H9 (cell line): ENCODE data around the gene OXLD1. TPM values are rescaled to one million over a fixed set of nuclear protein-coding genes. Genes with fewer than 3 reads are reported as not detected.

Experiments
- DNase-seq: peaks from one replicate; pipeline ENCODE4 v3.0.0-alpha.2; 2017
- H2AFZ ChIP-seq: one replicate; pipeline ENCODE4 v1.6.1; 2013; ENCODE audit warnings: mild to moderate bottlenecking, low read length, control low read depth, moderate library complexity
- H2AK5ac ChIP-seq: 2 replicates; pipeline ENCODE4 v1.6.1; 2013; ENCODE audit warnings: low read length, control low read depth, mixed read lengths; ENCODE audit not compliant: insufficient read length
- H2BK120ac ChIP-seq: one replicate; pipeline ENCODE4 v1.6.1; 2013; ENCODE audit warnings: low read depth, mild to moderate bottlenecking, low read length, control low read depth, inconsistent platforms; ENCODE audit not compliant: poor library complexity, severe bottlenecking
- H2BK12ac ChIP-seq: 2 replicates; pipeline ENCODE4 v1.6.1; 2013; ENCODE audit warnings: low read length, control low read depth, mixed read lengths, low read depth; ENCODE audit not compliant: insufficient read length
- H2BK15ac ChIP-seq: 2 replicates; pipeline ENCODE4 v1.6.1; 2013; ENCODE audit warnings: low read depth, low read length, control low read depth
- H2BK20ac ChIP-seq: one replicate; pipeline ENCODE4 v1.6.1; 2013; ENCODE audit warnings: low read depth, mild to moderate bottlenecking, low read length, control low read depth, inconsistent platforms; ENCODE audit not compliant: poor library complexity, severe bottlenecking
- H2BK5ac ChIP-seq: 2 replicates; pipeline ENCODE4 v1.6.1; 2013; ENCODE audit warnings: low read length, control low read depth, mixed read lengths; ENCODE audit not compliant: insufficient read length
- H3K14ac ChIP-seq: 2 replicates; pipeline ENCODE4 v1.6.1; 2013; ENCODE audit warnings: low read length, control low read depth; ENCODE audit not compliant: insufficient read depth
- H3K18ac ChIP-seq: 2 replicates; pipeline ENCODE4 v1.6.1; 2013; ENCODE audit warnings: low read depth, mild to moderate bottlenecking, mixed read lengths, low read length, control low read depth; ENCODE audit not compliant: insufficient read length
- H3K23ac ChIP-seq: 2 replicates; pipeline ENCODE4 v1.6.1; 2013; ENCODE audit warnings: low read length, control low read depth, mixed read lengths, low read depth; ENCODE audit not compliant: insufficient read length
- H3K23me2 ChIP-seq: 2 replicates; pipeline ENCODE4 v1.6.1; 2013; ENCODE audit warnings: low read depth, mild to moderate bottlenecking, mixed read lengths, low read length, control low read depth; ENCODE audit not compliant: insufficient read length, poor library complexity, severe bottlenecking
- H3K27ac ChIP-seq: 2 replicates; pipeline ENCODE4 v1.5.1; 2013; ENCODE audit warnings: low read length, control low read depth, mixed read lengths, low read depth; ENCODE audit not compliant: insufficient read length
- H3K27me3 ChIP-seq: 2 replicates; pipeline ENCODE4 v1.6.1; 2013; ENCODE audit warnings: low read length, control low read depth, inconsistent platforms; ENCODE audit not compliant: insufficient read depth
- H3K4ac ChIP-seq: 2 replicates; pipeline ENCODE4 v1.6.1; 2013; ENCODE audit warnings: low read depth, mild to moderate bottlenecking, control low read depth, inconsistent platforms, low read length, moderate library complexity
- H3K4me1 ChIP-seq: 2 replicates; pipeline ENCODE4 v1.6.1; 2013; ENCODE audit warnings: low read length, control low read depth, inconsistent platforms; ENCODE audit not compliant: insufficient read depth
- H3K4me2 ChIP-seq: 2 replicates; pipeline ENCODE4 v1.6.1; 2013; ENCODE audit warnings: low read length, control low read depth, mixed read lengths; ENCODE audit not compliant: insufficient read length, insufficient read depth
- H3K56ac ChIP-seq: 2 replicates; pipeline ENCODE4 v1.6.1; 2013; ENCODE audit warnings: low read depth, mild to moderate bottlenecking, mixed read lengths, low read length, control low read depth; ENCODE audit not compliant: insufficient read length
- H3K79me1 ChIP-seq: 2 replicates; pipeline ENCODE4 v1.6.1; 2013; ENCODE audit warnings: low read depth, mild to moderate bottlenecking, moderate library complexity, low read length, control low read depth, inconsistent platforms; ENCODE audit not compliant: insufficient read depth, poor library complexity, severe bottlenecking
- H3K79me2 ChIP-seq: 2 replicates; pipeline ENCODE4 v1.6.1; 2013; ENCODE audit warnings: low read length, control low read depth, inconsistent platforms; ENCODE audit not compliant: insufficient read depth
- H3K9ac ChIP-seq: 2 replicates; pipeline ENCODE4 v1.6.1; 2013; ENCODE audit warnings: low read length, control low read depth, mixed read lengths; ENCODE audit not compliant: insufficient read length; ENCODE audit errors: extremely low read depth
- H3K9me3 ChIP-seq: one replicate; pipeline ENCODE4 v1.6.1; 2013; ENCODE audit warnings: low read depth, low read length, inconsistent platforms; ENCODE audit not compliant: control insufficient read depth
- H3T11ph ChIP-seq: one replicate; pipeline ENCODE4 v1.6.1; 2013; ENCODE audit warnings: mild to moderate bottlenecking, low read length, control low read depth, inconsistent platforms
- H4K20me1 ChIP-seq: one replicate; pipeline ENCODE4 v1.6.1; 2013; ENCODE audit not compliant: control insufficient read depth, insufficient read length, insufficient read depth
- H4K5ac ChIP-seq: 2 replicates; pipeline ENCODE4 v1.6.1; 2013; ENCODE audit warnings: low read depth, mild to moderate bottlenecking, mixed read lengths, low read length, control low read depth; ENCODE audit not compliant: insufficient read length
- H4K8ac ChIP-seq: replicated peaks from 2 replicates; pipeline ENCODE4 v1.6.1; 2013; ENCODE audit warnings: low read length, control low read depth, mixed read lengths, low read depth; ENCODE audit not compliant: insufficient read length
- H4K91ac ChIP-seq: 2 replicates; pipeline ENCODE4 v1.6.1; 2013; ENCODE audit warnings: low read depth, mild to moderate bottlenecking, moderate library complexity, mixed read lengths, low read length, control low read depth; ENCODE audit not compliant: insufficient read length
- H3K27ac Mint-ChIP-seq, 3 experiments: 2 replicates in 2 of 3; 3 replicates in 1 of 3; pipeline ENCODE4 v1.8.0; 2020 to 2021; ENCODE audit warnings: mixed read lengths in 3 of 3, mild to moderate bottlenecking in 1 of 3, moderate library complexity in 1 of 3
- H3K27me3 Mint-ChIP-seq: 2 replicates; pipeline ENCODE4 v1.8.0; 2021; ENCODE audit warnings: low read depth, mild to moderate bottlenecking, moderate library complexity, mixed read lengths
- H3K36me3 Mint-ChIP-seq, 3 experiments: 2 replicates in 2 of 3; 3 replicates in 1 of 3; pipeline ENCODE4 v1.8.0; 2020 to 2021; ENCODE audit warnings: low read depth in 3 of 3, mixed read lengths in 3 of 3; ENCODE audit not compliant: insufficient read depth in 1 of 3
- H3K4me1 Mint-ChIP-seq, 2 experiments: 2 replicates each; pipeline ENCODE4 v1.8.0; 2020; ENCODE audit warnings: mixed read lengths in 2 of 2
- H3K4me3 Mint-ChIP-seq, 2 experiments: 2 replicates in 1 of 2; 3 replicates in 1 of 2; pipeline ENCODE4 v1.8.0; 2020 to 2021; ENCODE audit warnings: mild to moderate bottlenecking in 2 of 2, mixed read lengths in 2 of 2, moderate library complexity in 1 of 2
- H3K9me3 Mint-ChIP-seq, 2 experiments: 2 replicates in 1 of 2; 3 replicates in 1 of 2; pipeline ENCODE4 v1.8.0; 2020; ENCODE audit warnings: mild to moderate bottlenecking in 2 of 2, mixed read lengths in 2 of 2, moderate library complexity in 1 of 2
- CTCF ChIP-seq: fragments of 200-600 bp; sonication (generic); conservative IDR thresholded peaks from 3 replicates; pipeline ENCODE4 v1.8.0; 2021; ENCODE audit warnings: antibody characterized with exemption, mild to moderate bottlenecking
- WGBS: extraction: QIAGEN DNeasy Blood & Tissue Kit; methylation state at CpG from one replicate; pipeline ENCODE4 v1.1.7; 2013; ENCODE audit warnings: missing lambda C conversion rate, low lambda C conversion rate, mixed read lengths; ENCODE audit not compliant: insufficient read length; ENCODE audit errors: extremely low coverage; 5-methylcytosine and 5-hydroxymethylcytosine counted together
- total RNA-seq: library from RNA; stranded (reverse); gene quantifications from 2 replicates; pipeline ENCODE4 v1.2.1, GENCODE V29; 2021

OXLD1 gene
- total RNA-seq, 1 experiment from 2014 or later: 25.0 TPM

GRCh38 chr17:81652906-81653771 is 13.3 kb downstream of the OXLD1 start:
- no peak overlapping the region for H3K4ac ChIP-seq
- no peak overlapping the region for H3K23ac ChIP-seq
- Mint-ChIP-seq H3K4me3 (peak overlapping the region; percentile 44 to 68; a peak in 4 of 5 replicates), H3K36me3 (no peaks in the 10 kb centered on the region), H3K27me3 (peaks cover 2% of the 10 kb centered on the region), H3K27ac (no peak overlapping the region), H3K4me1 (peaks cover 10 to 17% of the 10 kb centered on the region in 2 experiments), H3K9me3 (no peaks in the 10 kb centered on the region; a peak in 2 of 5 replicates)
- peak overlapping the region; percentile 67 for H3K14ac ChIP-seq
- no peaks in the 10 kb centered on the region for H3K79me1 ChIP-seq
- no peak overlapping the region for H3T11ph ChIP-seq
- H3K4me2 ChIP-seq: peak overlapping the region; percentile 28
- H2BK120ac ChIP-seq: no peak overlapping the region
- peak overlapping the region; percentile 25 for H3K18ac ChIP-seq
- H3K9ac ChIP-seq: no peak overlapping the region
- H2BK15ac ChIP-seq: no peak overlapping the region
- no peak overlapping the region for H4K5ac ChIP-seq
- H4K8ac ChIP-seq: no peak overlapping the region
- no peak overlapping the region for H3K56ac ChIP-seq
- peak; percentile 88 for DNase-seq
- H3K79me2 ChIP-seq: no peaks in the 10 kb centered on the region
- H3K27ac ChIP-seq: no peak overlapping the region
- H3K23me2 ChIP-seq: peaks cover 4% of the 10 kb centered on the region
- TF ChIP-seq CTCF: no peak
- H2AFZ ChIP-seq: no peak overlapping the region
- H4K91ac ChIP-seq: no peak overlapping the region
- no peak overlapping the region for H2BK5ac ChIP-seq
- H3K4me1 ChIP-seq: peaks cover 3% of the 10 kb centered on the region; the same call in 1 of the 2 replicates
- WGBS: no CpG with 5 or more reads among the region's 27 CpGs
- no peak overlapping the region for H2BK12ac ChIP-seq
- no peaks in the 10 kb centered on the region for H4K20me1 ChIP-seq
- no peaks in the 10 kb centered on the region; the same call in 1 of the 2 replicates for H3K27me3 ChIP-seq
- H2AK5ac ChIP-seq: no peak overlapping the region
- H3K9me3 ChIP-seq: no peaks in the 10 kb centered on the region
- H2BK20ac ChIP-seq: no peak overlapping the region
